Measurements from ENCODE around the gene IFIT3. TPM values are rescaled to one million over a fixed set of nuclear protein-coding genes. Genes with fewer than 3 reads are reported as not detected.
"Not testable (repeated sequence)": the region's sequence is repeated elsewhere in the genome, so short reads cannot be mapped to it uniquely, and the experiment has no call there.

IFIT3 gene
- total and polyA plus RNA-seq, 8 donors = 2.3 to 11.6 (median 3.9) TPM

DNA sequence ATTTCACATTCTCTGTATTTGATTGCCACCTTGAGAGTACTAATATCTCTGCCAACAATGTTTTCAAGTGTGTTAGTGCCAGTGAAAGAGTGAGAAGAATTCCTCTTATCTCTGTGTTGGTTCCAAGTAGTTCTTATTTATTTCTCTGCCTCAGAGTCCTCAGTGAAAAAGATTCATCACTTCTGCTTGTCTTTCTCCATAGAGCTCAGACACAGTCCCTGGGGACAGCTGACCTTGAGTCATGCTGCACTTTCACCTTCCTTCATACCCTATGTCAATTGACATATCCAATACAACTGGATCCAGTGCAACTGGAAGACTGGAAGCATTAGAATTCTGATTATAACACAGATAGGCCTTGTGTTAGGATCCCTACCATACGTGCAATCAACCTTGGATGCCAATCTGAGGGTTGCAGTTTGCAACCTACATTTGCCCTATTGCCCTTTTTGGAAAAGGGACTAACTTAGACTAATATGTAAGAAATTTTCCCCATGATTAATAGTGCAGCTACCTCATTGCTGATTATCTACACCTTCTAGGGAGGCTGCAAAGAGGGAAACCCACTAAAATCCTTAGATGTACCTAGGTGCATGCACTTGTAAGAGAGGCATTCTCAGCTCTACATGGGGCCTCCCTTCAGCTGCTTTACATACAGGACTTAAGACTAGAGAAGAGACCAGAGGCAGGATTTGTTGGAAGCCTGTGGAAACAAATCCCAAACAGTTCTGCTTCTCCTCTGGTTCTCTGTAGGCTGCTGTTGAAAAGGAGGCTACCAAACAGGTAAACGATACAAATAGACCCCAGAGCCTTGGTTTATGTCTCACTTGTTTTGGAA is 17.5 kb upstream of the IFIT3 start:
- no peaks in the 10 kb centered on the region for H3K4me1 ChIP-seq
- intact Hi-C loops (cut with DNase I) = no loop called here
- WGBS, 2 donors = 87 to 98% methylated on average over 2 of the region's 2 CpGs
- H3K36me3 ChIP-seq = no peaks in the 10 kb centered on the region
- no peak for ATAC-seq
- no peak for FAIRE-seq
- no peaks in the 10 kb centered on the region for H3K27me3 ChIP-seq
- no peaks in the 10 kb centered on the region for H3K9me3 ChIP-seq
- TF ChIP-seq CTCF (IDR thresholded peaks at IDR 0.05) = no peak
- H3K4me3 ChIP-seq = no peak overlapping the region
- DNase-seq = no peak
- H3K27ac ChIP-seq = no peak overlapping the region

DNA sequence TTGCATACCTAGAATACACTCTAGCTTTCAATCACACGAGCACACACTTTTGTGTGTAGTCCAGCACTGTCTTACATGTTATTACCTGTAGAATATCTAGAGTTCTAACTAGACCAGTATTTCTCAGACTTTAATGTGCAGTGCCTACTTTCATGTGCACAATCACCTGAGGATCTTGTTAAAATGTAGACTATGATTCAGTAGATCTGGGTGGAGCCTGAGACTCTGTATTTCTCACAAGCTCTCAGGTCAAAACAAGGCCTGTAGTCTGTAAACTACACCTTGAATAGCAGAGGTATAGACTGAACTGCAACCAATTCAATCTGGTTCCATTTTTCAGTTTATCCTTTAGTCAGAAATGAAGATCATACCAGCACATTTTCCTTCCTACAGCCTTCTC is 14.8 kb upstream of the IFIT3 start:
- H3K4me3 ChIP-seq = no peak overlapping the region
- H3K36me3 ChIP-seq = no peaks in the 10 kb centered on the region
- H3K27me3 ChIP-seq = no peaks in the 10 kb centered on the region
- no peak overlapping the region for H3K27ac ChIP-seq
- H3K4me1 ChIP-seq = no peaks in the 10 kb centered on the region
- DNase-seq (no peak), ATAC-seq (no peak), FAIRE-seq (no peak)
- no peak for TF ChIP-seq CTCF (IDR thresholded peaks at IDR 0.05)
- intact Hi-C loops (cut with DNase I) = no loop called here
- WGBS, 2 donors = 76 to 96% methylated on average over 1 of the region's 1 CpG
- H3K9me3 ChIP-seq = no peaks in the 10 kb centered on the region

DNA sequence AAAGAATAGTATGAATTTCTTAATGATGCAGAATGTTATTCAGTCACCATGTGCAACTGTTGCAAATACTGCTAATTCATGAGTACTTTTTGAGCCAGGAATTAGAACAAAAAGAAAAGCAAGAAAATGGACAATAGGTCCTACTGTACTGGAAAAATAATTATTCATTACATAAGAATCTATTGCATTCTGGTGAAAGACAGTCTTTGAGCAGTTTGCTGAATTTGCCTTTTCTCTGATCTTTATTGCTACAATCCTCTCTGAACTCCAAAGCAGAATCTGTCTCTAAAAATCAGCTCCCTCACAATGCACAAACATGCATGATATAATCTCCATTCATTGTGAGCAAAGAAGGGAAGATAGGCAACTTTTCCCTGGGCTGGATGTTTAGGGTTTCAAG is 13.1 kb upstream of the IFIT3 start:
- Histone ChIP-seq H3K4me1 (no peaks in the 10 kb centered on the region), H3K27me3 (no peaks in the 10 kb centered on the region), H3K36me3 (no peaks in the 10 kb centered on the region), H3K27ac (no peak overlapping the region), H3K9me3 (no peaks in the 10 kb centered on the region), H3K4me3 (no peak overlapping the region)
- FAIRE-seq = no peak
- DNase-seq = no peak
- intact Hi-C loops (cut with DNase I) = no loop called here
- no peak for TF ChIP-seq CTCF (IDR thresholded peaks at IDR 0.05)
- no peak for ATAC-seq

- H3K27ac ChIP-seq; DNase-seq; H3K27me3 ChIP-seq; H3K9me3 ChIP-seq; FAIRE-seq; H3K4me3 ChIP-seq; ATAC-seq; H3K4me1 ChIP-seq; H3K36me3 ChIP-seq; intact Hi-C loops (cut with DNase I): not testable (repeated sequence)
- WGBS, 2 donors = 95 to 98% methylated on average over 4 of the region's 4 CpGs
Measured at GRCh38 chr10:89318047-89318446, 9.8 kb upstream of the IFIT3 start.

GRCh38 chr10:89325081-89325480 is 2.7 kb upstream of the IFIT3 start:
- H3K27me3 ChIP-seq; FAIRE-seq; H3K27ac ChIP-seq; H3K36me3 ChIP-seq; H3K4me3 ChIP-seq; intact Hi-C loops (cut with DNase I); H3K9me3 ChIP-seq; ATAC-seq; DNase-seq: not testable (repeated sequence)
- peaks cover 0 to 12% (median 0%) of the 10 kb centered on the region in 3 donors for H3K4me1 ChIP-seq

- FAIRE-seq; intact Hi-C loops (cut with DNase I); ATAC-seq; H3K27ac ChIP-seq; H3K27me3 ChIP-seq; H3K9me3 ChIP-seq; DNase-seq; H3K36me3 ChIP-seq; H3K4me3 ChIP-seq: not testable (repeated sequence)
- H3K4me1 ChIP-seq = peaks cover 0 to 12% (median 0%) of the 10 kb centered on the region in 3 donors
- WGBS, 2 donors = 72 to 78% methylated on average over 2 of the region's 2 CpGs
Measured at GRCh38 chr10:89325856-89326255, 1.9 kb upstream of the IFIT3 start.
